Spinal cord (tissue), 10 donors: Measurements from ENCODE around the gene STAT2. TPM values are rescaled to one million over a fixed set of nuclear protein-coding genes. Genes with fewer than 3 reads are reported as not detected.

Experiments used
- DNase-seq, 6 donors: peaks; one replicate each; pipeline versions ENCODE4 v3.0.0 to v3.0.0-alpha.2; 2013 to 2015; ENCODE audit warnings: low spot score in 6 of 6, low read depth in 4 of 6
- H3K27ac ChIP-seq: one replicate; pipeline ENCODE4 v1.5.1; 2013; ENCODE audit warnings: low read depth, low read length, control low read depth
- H3K27me3 ChIP-seq: one replicate; pipeline ENCODE4 v1.6.1; 2013; ENCODE audit warnings: low read length; ENCODE audit not compliant: control insufficient read depth, insufficient read depth
- H3K36me3 ChIP-seq: one replicate; pipeline ENCODE4 v1.6.1; 2013; ENCODE audit warnings: low read length; ENCODE audit not compliant: control insufficient read depth, insufficient read depth
- H3K4me1 ChIP-seq: one replicate; pipeline ENCODE4 v1.6.1; 2013; ENCODE audit warnings: low read length; ENCODE audit not compliant: control insufficient read depth, insufficient read depth
- H3K4me3 ChIP-seq: one replicate; pipeline ENCODE4 v1.5.1; 2013; ENCODE audit warnings: low read depth, low read length, control low read depth
- H3K9me3 ChIP-seq: one replicate; pipeline ENCODE4 v1.6.1; 2013; ENCODE audit warnings: low read length; ENCODE audit not compliant: control insufficient read depth, insufficient read depth
- WGBS: methylation state at CpG from one replicate; pipeline ENCODE4 v1.1.5; 2013; ENCODE audit warnings: missing lambda C conversion rate; ENCODE audit not compliant: insufficient coverage; 5-methylcytosine and 5-hydroxymethylcytosine counted together
- polyA plus RNA-seq, 2 donors: library from polyadenylated mRNA; unstranded; fragments of 120-200 nt; gene quantifications; one replicate each; pipeline ENCODE4 v1.2.1, GENCODE V29; 2013; ENCODE audit not compliant: insufficient read length in 2 of 2
- total RNA-seq, 2 donors: library from RNA; depleted of rRNA in 1 of 2; stranded (reverse); fragments of 120-200 nt in 1 of 2; fragments of >200 nt in 1 of 2; gene quantifications; one replicate each; pipeline versions ENCODE4 v1.2.3 to v1.2.4, GENCODE V29; 2013 to 2014
- donor health status: healthy.

The STAT2 gene
- total and polyA plus RNA-seq, 4 donors, result 72.4 to 145 (median 120) TPM

DNA sequence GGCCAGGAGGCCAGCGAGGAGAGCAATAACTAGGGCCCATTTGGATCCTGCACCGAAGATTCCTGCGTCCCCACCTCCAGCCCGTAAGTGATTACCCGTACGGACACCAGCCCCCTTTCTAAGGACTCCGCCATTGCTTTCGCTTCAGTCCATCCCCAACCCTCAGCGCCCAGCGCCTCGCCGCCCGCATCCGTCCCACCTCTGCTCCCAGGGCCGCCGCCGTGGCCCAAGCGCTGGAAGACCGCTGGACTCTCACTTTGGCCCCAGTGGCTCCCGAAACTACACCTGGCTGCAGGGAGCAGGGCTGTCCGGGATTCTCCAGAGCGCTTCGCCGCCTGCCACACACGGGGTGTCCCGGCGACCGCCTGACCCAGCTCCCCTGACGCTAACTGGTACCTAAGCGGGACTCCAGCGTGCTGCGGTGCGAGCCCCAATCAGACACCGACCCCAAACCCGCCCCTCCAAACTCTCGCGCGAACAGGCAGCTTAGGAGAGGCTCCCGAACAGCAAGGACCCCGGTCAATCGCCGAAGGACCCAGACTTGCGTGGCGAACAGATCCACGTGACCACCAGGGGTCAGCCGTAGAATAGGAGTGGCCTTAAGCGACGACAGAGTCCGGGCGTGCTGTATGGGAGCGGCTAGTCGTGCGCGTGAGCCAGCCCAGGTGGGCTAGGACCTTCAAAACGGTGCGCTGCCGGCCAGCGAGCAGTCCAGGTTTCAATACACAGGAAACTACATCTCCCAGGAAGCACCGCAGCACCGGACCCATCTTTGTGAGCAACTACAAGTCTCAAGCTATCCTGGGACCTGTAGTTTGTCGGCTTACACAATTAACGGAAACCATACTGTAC is 44.1 kb downstream of the STAT2 start, which contains the start of gene CNPY2:
Gene CNPY2, minus strand, starts transcription at position 367 of the 852 bp plus-strand sequence. CDS start 771 bp downstream, outside the sequence.
- H3K36me3 ChIP-seq, result peaks cover 36% of the 10 kb centered on the region
- peaks cover 16% of the 10 kb centered on the region for H3K4me1 ChIP-seq
- no peaks in the 10 kb centered on the region for H3K9me3 ChIP-seq
- DNase-seq, result peak; percentile 91 to 99 (median 93)
- H3K4me3 ChIP-seq, result peak within 1 kb of the TSS; percentile 97
- peak within 1 kb of the TSS; percentile 98 for H3K27ac ChIP-seq
- no peaks in the 10 kb centered on the region for H3K27me3 ChIP-seq
- WGBS, result under 1% methylated on average over 62 of the region's 62 CpGs

DNA sequence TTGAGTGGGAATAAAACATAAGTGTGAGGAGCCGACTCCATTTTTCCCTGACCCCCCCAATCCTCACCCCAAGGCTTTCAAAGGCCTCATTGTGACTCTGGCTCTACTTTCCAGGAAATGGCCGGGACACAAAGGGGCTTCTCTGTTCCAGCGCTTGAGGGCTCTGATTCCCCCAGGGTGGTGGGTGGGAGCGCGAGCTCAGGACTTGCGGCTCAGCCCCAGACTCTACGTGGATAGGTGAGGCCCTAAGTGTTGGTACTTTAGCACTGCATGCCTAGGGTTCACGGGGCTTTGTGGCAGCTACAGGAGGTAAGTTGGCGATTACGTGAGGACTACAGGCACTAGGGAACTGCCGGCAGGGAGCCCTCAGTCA is 44.7 kb downstream of the STAT2 start:
- WGBS, result 0% methylated on average over 10 of the region's 11 CpGs
- H3K9me3 ChIP-seq, result no peaks in the 10 kb centered on the region
- peaks cover 16% of the 10 kb centered on the region for H3K4me1 ChIP-seq
- H3K27ac ChIP-seq, result peak overlapping the region; percentile 98
- peaks cover 38% of the 10 kb centered on the region for H3K36me3 ChIP-seq
- peak overlapping the region; percentile 97 for H3K4me3 ChIP-seq
- DNase-seq, result peak in 3 of 6 donors; percentile 28 to 80 (median 62)
- H3K27me3 ChIP-seq, result no peaks in the 10 kb centered on the region

DNA sequence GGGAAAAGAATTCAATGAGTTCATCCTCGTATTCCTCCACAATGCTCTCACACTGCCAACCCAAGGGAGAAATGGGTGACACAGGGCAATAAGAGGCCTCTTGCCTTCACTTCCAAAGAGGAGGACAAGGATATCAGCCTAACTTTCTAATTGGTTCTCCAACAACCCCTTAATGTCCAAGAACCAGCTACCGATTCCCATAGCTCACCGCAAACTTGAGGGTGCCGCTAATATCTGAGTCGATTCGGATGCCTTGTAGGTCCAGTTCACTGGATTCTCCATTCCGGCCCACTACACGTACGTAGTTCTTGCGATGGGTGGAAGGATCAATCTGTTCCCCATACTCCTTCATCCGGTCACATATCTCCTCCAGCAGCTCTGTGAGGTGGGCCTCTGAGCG is 48.9 kb downstream of the STAT2 start:
- Histone ChIP-seq H3K27me3 (no peaks in the 10 kb centered on the region), H3K9me3 (no peaks in the 10 kb centered on the region), H3K4me3 (no peak overlapping the region), H3K36me3 (peaks cover 48% of the 10 kb centered on the region), H3K4me1 (peaks cover 8% of the 10 kb centered on the region), H3K27ac (no peak overlapping the region)
- DNase-seq, result no peak
- WGBS, result 99% methylated on average over 12 of the region's 12 CpGs

GRCh38 chr12:56308714-56309113 is 51.2 kb downstream of the STAT2 start:
- no peak overlapping the region for H3K4me3 ChIP-seq
- no peaks in the 10 kb centered on the region for H3K4me1 ChIP-seq
- no peaks in the 10 kb centered on the region for H3K9me3 ChIP-seq
- no peak for DNase-seq
- H3K27me3 ChIP-seq, result no peaks in the 10 kb centered on the region
- WGBS, result 86% methylated on average over 1 of the region's 3 CpGs
- H3K36me3 ChIP-seq, result peaks cover 65% of the 10 kb centered on the region
- H3K27ac ChIP-seq, result no peak overlapping the region

DNA sequence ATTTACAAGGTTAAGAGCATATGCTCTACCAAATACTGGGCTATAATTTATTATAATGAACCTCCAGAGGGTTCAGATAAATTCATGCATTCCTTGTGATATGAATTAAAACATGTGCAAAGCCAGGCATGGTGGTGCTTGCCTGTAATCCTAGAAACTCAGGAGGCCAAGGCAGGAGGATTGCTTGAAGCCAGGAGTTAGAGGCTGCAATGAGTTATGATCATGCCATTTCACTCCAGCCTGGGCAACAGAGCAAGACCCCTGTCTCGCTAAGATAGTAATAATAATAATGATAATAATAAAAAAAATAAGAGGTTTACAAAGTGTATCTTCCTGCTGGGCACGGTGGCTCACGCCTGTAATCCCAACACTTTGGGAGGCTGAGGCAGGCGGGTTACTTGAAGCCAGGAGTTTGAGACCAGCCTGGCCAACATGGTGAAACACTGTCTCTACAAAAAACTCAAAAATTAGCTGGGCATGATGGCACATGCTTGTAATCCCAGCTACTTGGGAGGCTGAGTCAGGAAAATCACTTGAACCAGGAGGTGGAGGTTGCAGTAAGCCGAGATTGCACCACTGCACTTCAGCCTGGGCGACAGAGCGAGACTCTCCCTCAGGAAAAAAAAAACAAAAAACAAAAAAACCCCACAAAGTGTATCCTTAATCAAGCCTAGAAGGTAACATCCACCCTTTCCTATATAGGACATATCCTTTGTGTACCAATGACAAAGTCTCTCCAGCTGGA is 52.5 kb downstream of the STAT2 start:
- H3K4me3 ChIP-seq, result no peak overlapping the region
- 95% methylated on average over 4 of the region's 7 CpGs for WGBS
- no peak overlapping the region for H3K27ac ChIP-seq
- no peak for DNase-seq
- H3K27me3 ChIP-seq, result no peaks in the 10 kb centered on the region
- H3K36me3 ChIP-seq, result peaks cover 64% of the 10 kb centered on the region
- no peaks in the 10 kb centered on the region for H3K4me1 ChIP-seq
- no peaks in the 10 kb centered on the region for H3K9me3 ChIP-seq

DNA sequence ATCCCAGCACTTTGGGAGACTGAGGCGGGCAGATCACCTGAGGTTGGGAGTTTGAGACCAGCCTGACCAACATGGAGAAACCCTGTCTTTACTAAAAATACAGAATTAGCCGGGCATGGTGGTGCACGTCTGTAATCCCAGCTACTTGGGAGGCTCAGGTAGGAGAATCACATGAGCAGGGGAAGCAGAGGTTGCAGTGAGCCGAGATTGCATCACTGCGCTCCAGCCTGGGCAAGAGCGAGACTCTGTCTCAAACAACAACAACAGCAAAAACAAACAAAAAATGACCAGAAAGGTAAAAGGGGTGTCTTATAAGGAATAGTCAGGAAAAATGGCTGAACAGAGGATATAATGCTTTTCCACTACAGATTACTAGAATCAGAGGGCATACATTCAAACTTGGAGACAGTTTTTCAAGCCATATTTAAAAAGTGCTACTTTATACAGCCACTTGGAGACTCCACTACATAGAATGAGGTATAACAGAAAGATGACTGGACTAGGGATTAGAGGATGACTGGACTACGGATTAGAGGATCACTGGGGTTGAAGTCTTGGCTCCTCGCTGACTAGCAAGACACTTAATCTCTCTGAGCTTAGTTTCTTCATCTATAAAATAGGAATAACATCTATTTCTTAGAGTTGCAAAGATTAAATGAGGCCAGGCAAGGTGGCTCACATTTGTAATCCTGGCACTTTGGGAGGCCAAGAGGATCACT is 54.9 kb downstream of the STAT2 start:
- Histone ChIP-seq H3K4me1 (peaks cover 11% of the 10 kb centered on the region), H3K27me3 (no peaks in the 10 kb centered on the region), H3K4me3 (no peak overlapping the region), H3K36me3 (peaks cover 53% of the 10 kb centered on the region), H3K9me3 (no peaks in the 10 kb centered on the region), H3K27ac (no peak overlapping the region)
- 100% methylated on average over 1 of the region's 8 CpGs for WGBS
- no peak for DNase-seq

GRCh38 chr12:56304276-56304675 is 55.6 kb downstream of the STAT2 start:
- WGBS, result 100% methylated on average over 1 of the region's 3 CpGs
- no peak overlapping the region for H3K4me3 ChIP-seq
- H3K36me3 ChIP-seq, result peaks cover 50% of the 10 kb centered on the region
- H3K4me1 ChIP-seq, result peaks cover 11% of the 10 kb centered on the region
- no peak overlapping the region for H3K27ac ChIP-seq
- no peak for DNase-seq
- H3K27me3 ChIP-seq, result no peaks in the 10 kb centered on the region
- no peaks in the 10 kb centered on the region for H3K9me3 ChIP-seq

GRCh38 chr12:56300644-56301464 is 59.1 kb downstream of the STAT2 start:
- Histone ChIP-seq H3K9me3 (no peaks in the 10 kb centered on the region), H3K27ac (peak overlapping the region; percentile 97), H3K36me3 (peaks cover 34% of the 10 kb centered on the region), H3K4me3 (peak overlapping the region; percentile 80), H3K27me3 (no peaks in the 10 kb centered on the region), H3K4me1 (peaks cover 18% of the 10 kb centered on the region)
- DNase-seq, result no peak
- 47% methylated on average over 21 of the region's 21 CpGs for WGBS
